Mesenchymal stem cell (in vitro differentiated cells and primary cell): ENCODE data around the gene CTSC.

Experiments
- DNase-seq: peaks from one replicate; pipeline ENCODE4 v3.0.0-alpha.2; 2013
- H2AFZ ChIP-seq: one replicate; pipeline ENCODE4 v1.6.1; 2013; ENCODE audit warnings: low read depth, mild to moderate bottlenecking, control low read depth, inconsistent platforms, low read length, moderate library complexity
- H2AK5ac ChIP-seq: 2 replicates; pipeline ENCODE4 v1.6.1; 2013; ENCODE audit warnings: low read length, moderate library complexity, mild to moderate bottlenecking, inconsistent platforms; ENCODE audit not compliant: severe bottlenecking
- H2BK120ac ChIP-seq: one replicate; pipeline ENCODE4 v1.6.1; 2013; ENCODE audit warnings: low read depth, mild to moderate bottlenecking, inconsistent platforms, low read length, moderate library complexity
- H2BK12ac ChIP-seq, 2 experiments: one replicate each; pipeline ENCODE4 v1.6.1; 2013; ENCODE audit warnings: inconsistent platforms in 2 of 2, low read length in 2 of 2, mild to moderate bottlenecking in 2 of 2, moderate library complexity in 2 of 2, control low read depth in 1 of 2
- H2BK15ac ChIP-seq: one replicate; pipeline ENCODE4 v1.6.1; 2013; ENCODE audit warnings: mild to moderate bottlenecking, low read depth, inconsistent platforms; ENCODE audit not compliant: poor library complexity, severe bottlenecking
- H2BK5ac ChIP-seq: 2 replicates; pipeline ENCODE4 v1.6.1; 2013; ENCODE audit warnings: low read depth, mild to moderate bottlenecking, low read length, control low read depth, inconsistent platforms; ENCODE audit not compliant: poor library complexity, severe bottlenecking
- H3K14ac ChIP-seq, 2 experiments: one replicate each; pipeline ENCODE4 v1.6.1; 2013; ENCODE audit warnings: inconsistent platforms in 2 of 2, low read length in 2 of 2, control low read depth in 1 of 2, mild to moderate bottlenecking in 1 of 2, moderate library complexity in 1 of 2
- H3K18ac ChIP-seq, 2 experiments: one replicate each; pipeline ENCODE4 v1.6.1; 2013; ENCODE audit warnings: inconsistent platforms in 2 of 2, low read length in 2 of 2, control low read depth in 1 of 2, low read depth in 1 of 2, mild to moderate bottlenecking in 1 of 2
- H3K23ac ChIP-seq, 2 experiments: one replicate each; pipeline ENCODE4 v1.6.1; 2013; ENCODE audit warnings: inconsistent platforms in 2 of 2, low read length in 2 of 2, mild to moderate bottlenecking in 2 of 2, moderate library complexity in 2 of 2, control low read depth in 1 of 2
- H3K27ac ChIP-seq: 2 replicates; pipeline ENCODE4 v1.5.1; 2013; ENCODE audit warnings: mild to moderate bottlenecking, moderate library complexity, low read length, control low read depth, inconsistent platforms; ENCODE audit not compliant: poor library complexity, severe bottlenecking
- H3K27me3 ChIP-seq, 2 experiments: 2 replicates each; pipeline versions ENCODE4 v1.6.1 to v1.7.0; 2013; ENCODE audit warnings: low read length in 2 of 2, mild to moderate bottlenecking in 2 of 2, moderate library complexity in 2 of 2, control low read depth in 1 of 2, inconsistent platforms in 1 of 2; ENCODE audit not compliant: control insufficient read depth in 1 of 2, insufficient read depth in 1 of 2
- H3K36me3 ChIP-seq, 2 experiments: 2 replicates each; pipeline versions ENCODE4 v1.6.1 to v1.7.0; 2013; ENCODE audit warnings: low read length in 2 of 2, control low read depth in 1 of 2, inconsistent platforms in 1 of 2, low read depth in 1 of 2, mild to moderate bottlenecking in 1 of 2; ENCODE audit not compliant: insufficient read depth in 2 of 2, control insufficient read depth in 1 of 2
- H3K4ac ChIP-seq, 2 experiments: one replicate each; pipeline ENCODE4 v1.6.1; 2013; ENCODE audit warnings: inconsistent platforms in 2 of 2, low read length in 2 of 2, mild to moderate bottlenecking in 2 of 2, moderate library complexity in 2 of 2, control low read depth in 1 of 2, low read depth in 1 of 2
- H3K4me1 ChIP-seq: 2 replicates; pipeline ENCODE4 v1.6.1; 2013; ENCODE audit warnings: low read depth, low read length, control low read depth; ENCODE audit not compliant: control insufficient read depth, insufficient read depth
- H3K4me2 ChIP-seq: 2 replicates; pipeline ENCODE4 v1.6.1; 2013; ENCODE audit warnings: low read length, mild to moderate bottlenecking, inconsistent platforms; ENCODE audit not compliant: poor library complexity, severe bottlenecking
- H3K4me3 ChIP-seq, 2 experiments: 2 replicates each; pipeline versions ENCODE4 v1.5.1 to v1.7.0; 2013; ENCODE audit warnings: low read length in 2 of 2, mild to moderate bottlenecking in 2 of 2, control low read depth in 1 of 2, low read depth in 1 of 2; ENCODE audit not compliant: insufficient read depth in 1 of 2
- H3K79me1 ChIP-seq: replicated peaks from 2 replicates; pipeline ENCODE4 v1.6.1; 2013; ENCODE audit warnings: mild to moderate bottlenecking, control low read depth, low read length, inconsistent platforms; ENCODE audit not compliant: poor library complexity, severe bottlenecking
- H3K9ac ChIP-seq: 2 replicates; pipeline ENCODE4 v1.7.0; 2013; ENCODE audit warnings: mild to moderate bottlenecking, low read length, moderate library complexity
- H3K9me3 ChIP-seq: 2 replicates; pipeline ENCODE4 v1.7.0; 2013; ENCODE audit warnings: mild to moderate bottlenecking, low read length; ENCODE audit not compliant: control insufficient read depth
- H4K8ac ChIP-seq: one replicate; pipeline ENCODE4 v1.6.1; 2013; ENCODE audit warnings: inconsistent platforms, mild to moderate bottlenecking, low read length, moderate library complexity
- H4K91ac ChIP-seq: one replicate; pipeline ENCODE4 v1.6.1; 2013; ENCODE audit warnings: mild to moderate bottlenecking, low read length, inconsistent platforms
- WGBS: methylation state at CpG from one replicate; pipeline ENCODE4 v1.1.7; 2013; ENCODE audit warnings: mixed read lengths; 5-methylcytosine and 5-hydroxymethylcytosine counted together

CTSC gene

DNA sequence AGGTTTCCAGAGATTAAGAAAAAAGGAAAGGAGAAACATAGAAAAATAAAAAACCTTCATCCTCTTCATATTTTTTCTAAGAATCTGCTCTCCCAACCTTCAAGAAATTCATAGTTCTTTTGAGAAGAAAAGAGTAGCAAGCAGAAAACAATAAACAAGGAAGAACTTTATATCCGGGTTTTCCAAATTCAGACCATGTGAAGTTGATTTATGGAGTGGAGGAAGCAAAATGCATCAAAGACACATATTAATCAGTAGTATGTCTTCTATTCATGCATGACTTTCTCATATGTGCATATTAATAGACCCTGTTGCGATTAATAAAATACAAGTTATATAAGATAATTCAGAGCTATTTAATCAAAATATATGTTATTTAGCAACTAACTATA is 20.5 kb upstream of the CTSC start:
- H3K9me3 ChIP-seq, result no peaks in the 10 kb centered on the region
- peaks cover 3% of the 10 kb centered on the region for H3K4me1 ChIP-seq
- no peak overlapping the region for H2AK5ac ChIP-seq
- H3K23ac ChIP-seq, result no peak overlapping the region
- no peak overlapping the region for H2BK120ac ChIP-seq
- no peak overlapping the region for H2BK15ac ChIP-seq
- H2BK5ac ChIP-seq, result no peak overlapping the region
- H3K4ac ChIP-seq, result no peak overlapping the region
- H2BK12ac ChIP-seq, result no peak overlapping the region
- H3K79me1 ChIP-seq, result no peaks in the 10 kb centered on the region
- peak overlapping the region; percentile 10 for H3K9ac ChIP-seq
- no CpG with 5 or more reads among the region's 2 CpGs for WGBS
- H3K27ac ChIP-seq, result peak overlapping the region; percentile 54
- H3K36me3 ChIP-seq, result no peaks in the 10 kb centered on the region
- H3K4me2 ChIP-seq, result no peak overlapping the region
- H3K14ac ChIP-seq, result no peak overlapping the region
- H3K27me3 ChIP-seq, result no peaks in the 10 kb centered on the region
- no peak overlapping the region for H4K8ac ChIP-seq
- no peak overlapping the region for H3K18ac ChIP-seq
- H3K4me3 ChIP-seq, result no peak overlapping the region
- no peak for DNase-seq
- no peak overlapping the region for H2AFZ ChIP-seq
- H4K91ac ChIP-seq, result no peak overlapping the region

DNA sequence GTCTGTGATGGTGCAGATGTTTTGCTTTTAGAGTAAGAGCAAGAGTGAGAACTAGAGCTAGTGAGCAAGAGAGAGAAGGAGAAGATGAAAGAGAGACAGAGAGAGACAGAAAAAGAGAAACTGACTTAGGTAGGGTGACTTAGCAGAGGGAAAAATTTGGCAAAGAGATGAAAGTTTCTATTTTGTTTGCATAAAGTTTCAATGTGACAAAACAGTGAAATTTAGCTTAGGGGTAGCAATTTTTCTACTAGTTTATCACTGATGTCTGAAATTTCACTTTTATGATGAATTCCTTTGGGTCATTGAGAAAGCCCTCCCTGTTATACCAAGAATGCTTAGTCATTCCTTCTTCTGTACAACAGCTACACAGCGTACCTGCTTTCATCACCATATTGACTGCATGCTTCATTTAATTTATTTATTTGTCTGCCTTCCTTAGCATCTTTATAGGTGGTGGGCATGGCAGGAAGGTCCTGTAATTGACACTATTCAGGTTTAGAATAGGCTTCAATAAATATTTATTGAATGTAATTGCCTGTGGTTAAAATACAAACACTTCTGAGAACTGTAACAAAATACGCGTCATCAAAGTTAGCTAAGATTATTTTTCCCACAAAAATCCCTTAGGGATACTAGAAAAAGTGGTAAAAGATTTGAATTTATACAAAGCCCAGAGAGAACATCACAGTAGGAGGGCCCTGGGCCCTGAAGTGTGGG is 19.9 kb upstream of the CTSC start:
- no peak overlapping the region for H2AFZ ChIP-seq
- H4K91ac ChIP-seq, result no peak overlapping the region
- peak; percentile 44 for DNase-seq
- H3K18ac ChIP-seq, result no peak overlapping the region
- no peaks in the 10 kb centered on the region for H3K36me3 ChIP-seq
- peak overlapping the region; percentile 10 for H3K9ac ChIP-seq
- H2BK5ac ChIP-seq, result no peak overlapping the region
- H3K4ac ChIP-seq, result no peak overlapping the region
- H3K4me3 ChIP-seq, result peak overlapping the region in 1 of 2 experiments; percentile 2
- H2BK15ac ChIP-seq, result no peak overlapping the region
- H3K23ac ChIP-seq, result no peak overlapping the region
- no peaks in the 10 kb centered on the region for H3K9me3 ChIP-seq
- H2BK12ac ChIP-seq, result no peak overlapping the region
- no peaks in the 10 kb centered on the region for H3K27me3 ChIP-seq
- peaks cover 2% of the 10 kb centered on the region for H3K4me1 ChIP-seq
- peak overlapping the region; percentile 87 for H3K27ac ChIP-seq
- H2BK120ac ChIP-seq, result no peak overlapping the region
- H2AK5ac ChIP-seq, result no peak overlapping the region
- no CpG with 5 or more reads among the region's 3 CpGs for WGBS
- H3K4me2 ChIP-seq, result no peak overlapping the region
- H3K79me1 ChIP-seq, result no peaks in the 10 kb centered on the region
- H3K14ac ChIP-seq, result no peak overlapping the region
- H4K8ac ChIP-seq, result no peak overlapping the region

DNA sequence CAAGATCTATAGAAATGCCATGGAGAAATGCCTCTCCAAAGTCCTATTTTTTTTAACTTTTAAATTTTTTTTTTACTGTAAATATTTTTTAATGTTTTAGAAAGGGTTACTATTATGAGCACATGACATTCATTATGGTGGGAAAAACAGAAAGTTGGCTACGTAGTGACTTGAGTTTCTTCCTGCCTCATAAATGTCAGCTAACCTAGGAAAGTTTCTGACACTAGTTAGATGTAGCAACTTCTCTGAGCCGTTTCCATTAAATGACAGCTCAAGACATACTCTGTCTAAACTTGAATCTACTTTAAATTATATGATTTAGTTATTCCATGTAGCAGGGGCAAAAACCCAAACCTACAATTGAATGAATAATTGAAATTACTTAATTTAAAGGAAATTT is 18.4 kb upstream of the CTSC start:
- Histone ChIP-seq H2BK120ac (no peak overlapping the region), H3K18ac (no peak overlapping the region)
- WGBS, result no CpG with 5 or more reads among the region's 2 CpGs

DNA sequence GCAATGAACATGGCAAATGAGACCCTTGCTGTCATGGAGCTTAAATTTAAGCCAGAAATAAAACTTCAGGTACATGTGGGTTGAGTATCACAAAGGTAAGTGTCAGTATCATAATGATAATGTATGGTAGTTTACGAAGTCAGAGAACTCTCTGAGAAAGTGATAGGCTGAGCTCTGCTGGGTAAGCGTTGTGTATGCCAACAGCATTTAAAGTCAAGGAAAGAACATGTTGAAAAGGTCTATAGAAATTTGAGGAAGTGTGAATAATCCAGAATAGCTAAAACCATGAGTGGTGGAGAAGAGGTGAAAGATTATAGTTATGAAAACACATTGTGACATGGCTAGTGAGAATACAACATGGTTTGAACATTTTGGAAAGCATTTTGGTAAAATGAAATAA is 17.4 kb upstream of the CTSC start:
- Histone ChIP-seq H2BK5ac (no peak overlapping the region), H3K18ac (no peak overlapping the region), H3K23ac (no peak overlapping the region), H2BK12ac (no peak overlapping the region), H3K4me3 (no peak overlapping the region), H3K9me3 (no peaks in the 10 kb centered on the region), H3K27me3 (no peaks in the 10 kb centered on the region), H3K79me1 (no peaks in the 10 kb centered on the region), H3K27ac (no peak overlapping the region), H3K4me2 (no peak overlapping the region), H2BK120ac (no peak overlapping the region), H3K36me3 (no peaks in the 10 kb centered on the region), H2BK15ac (no peak overlapping the region), H4K8ac (no peak overlapping the region), H2AFZ (no peak overlapping the region), H3K4me1 (peaks cover 2% of the 10 kb centered on the region), H3K4ac (no peak overlapping the region), H3K14ac (no peak overlapping the region), H2AK5ac (no peak overlapping the region), H4K91ac (no peak overlapping the region), H3K9ac (no peak overlapping the region)
- DNase-seq, result no peak
- WGBS, result 94% methylated on average over 2 of the region's 2 CpGs

More for the DNA sequence above, 18.4 kb upstream of the CTSC start:
- no peak for DNase-seq
- no peak overlapping the region for H4K91ac ChIP-seq
- no peak overlapping the region for H3K14ac ChIP-seq
- H3K9ac ChIP-seq, result no peak overlapping the region
- no peak overlapping the region for H2BK12ac ChIP-seq
- no peak overlapping the region for H3K27ac ChIP-seq
- no peaks in the 10 kb centered on the region for H3K79me1 ChIP-seq
- no peak overlapping the region for H2BK15ac ChIP-seq
- H4K8ac ChIP-seq, result no peak overlapping the region
- H3K23ac ChIP-seq, result no peak overlapping the region
- no peak overlapping the region for H3K4me2 ChIP-seq
- no peak overlapping the region for H3K4ac ChIP-seq
- no peak overlapping the region for H2BK5ac ChIP-seq
- no peak overlapping the region for H2AK5ac ChIP-seq
- H2AFZ ChIP-seq, result no peak overlapping the region
- no peaks in the 10 kb centered on the region for H3K27me3 ChIP-seq
- H3K4me1 ChIP-seq, result peaks cover 2% of the 10 kb centered on the region
- H3K4me3 ChIP-seq, result no peak overlapping the region
- no peaks in the 10 kb centered on the region for H3K36me3 ChIP-seq
- H3K9me3 ChIP-seq, result no peaks in the 10 kb centered on the region
